Measurements from ENCODE around the gene AGO4. TPM values are rescaled to one million over a fixed set of nuclear protein-coding genes. Genes with fewer than 3 reads are reported as not detected.

The AGO4 gene
- total and polyA plus RNA-seq, 2 of the 4 experiments (the other 2 are of a cell fraction): 8.2 to 9.2 TPM

DNA sequence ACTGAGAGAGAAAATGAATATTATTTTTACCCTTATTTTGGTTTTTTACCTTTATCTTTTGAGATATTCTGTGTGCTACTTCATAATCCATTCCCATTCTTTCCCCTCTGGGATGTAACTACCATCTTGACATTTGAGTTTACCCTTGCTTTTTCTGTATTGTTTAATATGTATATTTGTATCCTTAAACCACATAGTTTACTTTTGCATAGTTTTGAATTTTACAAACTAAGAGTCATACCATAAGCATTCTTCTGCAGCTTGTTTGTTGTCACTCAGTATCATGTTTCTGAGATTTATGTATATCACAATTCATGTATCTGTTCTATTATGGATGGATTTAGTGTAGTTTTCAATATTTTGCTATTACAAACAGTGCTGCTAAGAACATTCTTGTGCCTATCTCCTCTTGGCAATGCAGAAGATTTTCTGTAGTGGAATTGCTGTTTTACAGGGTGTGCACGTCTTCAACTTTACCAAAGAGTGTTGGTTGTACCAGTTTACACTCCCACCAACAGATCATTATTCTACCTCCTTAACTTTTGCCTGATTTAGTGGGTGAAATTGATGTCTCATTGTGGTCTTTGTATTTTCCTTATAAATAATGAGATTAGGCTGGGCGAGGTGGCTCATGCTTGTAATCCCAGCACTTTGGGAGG lies 63.0 kb downstream of the AGO4 start:
- Histone ChIP-seq H3K18ac (ENCODE audit: low read depth, low read length) (no peak overlapping the region), H3K9me3 (ENCODE audit: control insufficient read depth, insufficient read depth, low read length) (no peaks in the 10 kb centered on the region), H4K5ac (ENCODE audit: low read depth, low read length) (no peak overlapping the region), H3K14ac (replicated peaks; ENCODE audit: low read depth, low read length) (no peak overlapping the region), H3K27me3 (ENCODE audit: control insufficient read depth, insufficient read depth, low read length) (no peaks in the 10 kb centered on the region), H3K27ac (ENCODE audit: insufficient read depth, low read length) (no peak overlapping the region), H3K4me2 (ENCODE audit: low read depth, low read length) (peak overlapping the region; percentile 35; the same call in 1 of the 2 replicates), H3K9me1 (ENCODE audit: insufficient read depth, low read length) (no peaks in the 10 kb centered on the region), H3K56ac (ENCODE audit: extremely low read depth, insufficient read depth, low read length) (no peak overlapping the region), H4K20me1 (ENCODE audit: insufficient read depth, low read length) (no peaks in the 10 kb centered on the region), H3K4me1 (ENCODE audit: control insufficient read depth, insufficient read depth, low read length) (0 out of 2 replicates have a peak, but pooled peaks cover 2% of the 10 kb centered on the region), H3K36me3 (ENCODE audit: control insufficient read depth, insufficient read depth, low read length) (no peaks in the 10 kb centered on the region), H3K4ac (ENCODE audit: low read depth, low read length) (no peak overlapping the region), H4K8ac (ENCODE audit: low read depth in 2 of 2, low read length in 2 of 2) (no peak overlapping the region), H3K23ac (ENCODE audit: low read depth, low read length) (no peak overlapping the region), H2BK15ac (ENCODE audit: low read depth, low read length) (no peak overlapping the region), H2AK5ac (ENCODE audit: low read depth, low read length) (no peak overlapping the region), H3K4me3 (ENCODE audit: insufficient read depth, low read depth, low read length) (no peak overlapping the region), H2BK5ac (ENCODE audit: low read depth, low read length, poor library complexity, severe bottlenecking) (no peak overlapping the region), H3K9ac (ENCODE audit: low read depth, low read length) (no peak overlapping the region), H2AFZ (replicated peaks; ENCODE audit: low read length, poor library complexity) (no peak overlapping the region), H2BK120ac (ENCODE audit: low read depth, low read length) (no peak overlapping the region), H2BK20ac (ENCODE audit: low read depth, low read length) (no peak overlapping the region), H2AK9ac (replicated peaks; ENCODE audit: low read depth, low read length, poor library complexity) (no peak overlapping the region), H4K91ac (ENCODE audit: insufficient read depth, low read depth, low read length) (no peak overlapping the region), H3K79me1 (ENCODE audit: low read depth in 1 of 2, low read length in 2 of 2) (no peaks in the 10 kb centered on the region)
- TF ChIP-seq CEBPB (IDR thresholded peaks at IDR 0.05; ENCODE audit: low read depth, low read length) (no peak), FOS (IDR thresholded peaks at IDR 0.05; ENCODE audit: low read depth, low read length) (no peak), POLR2A (IDR thresholded peaks at IDR 0.05; ENCODE audit: low read depth, low read length) (no peak), MAFK (IDR thresholded peaks at IDR 0.05; ENCODE audit: low read depth, low read length) (no peak), MAZ (IDR thresholded peaks at IDR 0.05; ENCODE audit: borderline replicate concordance, low read depth, low read length) (no peak), MXI1 (IDR thresholded peaks at IDR 0.05; ENCODE audit: borderline replicate concordance, low read depth, low read length) (no peak), RFX5 (IDR thresholded peaks at IDR 0.05; ENCODE audit: low read depth, low read length) (no peak), NFE2L2 (IDR thresholded peaks at IDR 0.05; ENCODE audit: low read depth, low read length) (no peak), RCOR1 (IDR thresholded peaks at IDR 0.05; ENCODE audit: insufficient replicate concordance, low read length) (no peak), CHD1 (IDR thresholded peaks at IDR 0.05; ENCODE audit: low read depth, low read length) (no peak), RAD21 (IDR thresholded peaks at IDR 0.05; ENCODE audit: low read length) (no peak), BHLHE40 (IDR thresholded peaks at IDR 0.05; ENCODE audit: low read depth, low read length) (no peak), SMC3 (IDR thresholded peaks at IDR 0.05; ENCODE audit: low read depth, low read length) (no peak)
- TF ChIP-seq, protein P1, sequence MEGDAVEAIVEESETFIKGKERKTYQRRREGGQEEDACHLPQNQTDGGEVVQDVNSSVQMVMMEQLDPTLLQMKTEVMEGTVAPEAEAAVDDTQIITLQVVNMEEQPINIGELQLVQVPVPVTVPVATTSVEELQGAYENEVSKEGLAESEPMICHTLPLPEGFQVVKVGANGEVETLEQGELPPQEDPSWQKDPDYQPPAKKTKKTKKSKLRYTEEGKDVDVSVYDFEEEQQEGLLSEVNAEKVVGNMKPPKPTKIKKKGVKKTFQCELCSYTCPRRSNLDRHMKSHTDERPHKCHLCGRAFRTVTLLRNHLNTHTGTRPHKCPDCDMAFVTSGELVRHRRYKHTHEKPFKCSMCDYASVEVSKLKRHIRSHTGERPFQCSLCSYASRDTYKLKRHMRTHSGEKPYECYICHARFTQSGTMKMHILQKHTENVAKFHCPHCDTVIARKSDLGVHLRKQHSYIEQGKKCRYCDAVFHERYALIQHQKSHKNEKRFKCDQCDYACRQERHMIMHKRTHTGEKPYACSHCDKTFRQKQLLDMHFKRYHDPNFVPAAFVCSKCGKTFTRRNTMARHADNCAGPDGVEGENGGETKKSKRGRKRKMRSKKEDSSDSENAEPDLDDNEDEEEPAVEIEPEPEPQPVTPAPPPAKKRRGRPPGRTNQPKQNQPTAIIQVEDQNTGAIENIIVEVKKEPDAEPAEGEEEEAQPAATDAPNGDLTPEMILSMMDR (conservative IDR thresholded peaks at IDR 0.05; ENCODE audit: low read depth, low read length): no peak
- TF ChIP-seq, protein P2, sequence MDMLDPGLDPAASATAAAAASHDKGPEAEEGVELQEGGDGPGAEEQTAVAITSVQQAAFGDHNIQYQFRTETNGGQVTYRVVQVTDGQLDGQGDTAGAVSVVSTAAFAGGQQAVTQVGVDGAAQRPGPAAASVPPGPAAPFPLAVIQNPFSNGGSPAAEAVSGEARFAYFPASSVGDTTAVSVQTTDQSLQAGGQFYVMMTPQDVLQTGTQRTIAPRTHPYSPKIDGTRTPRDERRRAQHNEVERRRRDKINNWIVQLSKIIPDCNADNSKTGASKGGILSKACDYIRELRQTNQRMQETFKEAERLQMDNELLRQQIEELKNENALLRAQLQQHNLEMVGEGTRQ (IDR thresholded peaks at IDR 0.05; ENCODE audit: low read depth, low read length): no peak
- TF ChIP-seq, protein P3, sequence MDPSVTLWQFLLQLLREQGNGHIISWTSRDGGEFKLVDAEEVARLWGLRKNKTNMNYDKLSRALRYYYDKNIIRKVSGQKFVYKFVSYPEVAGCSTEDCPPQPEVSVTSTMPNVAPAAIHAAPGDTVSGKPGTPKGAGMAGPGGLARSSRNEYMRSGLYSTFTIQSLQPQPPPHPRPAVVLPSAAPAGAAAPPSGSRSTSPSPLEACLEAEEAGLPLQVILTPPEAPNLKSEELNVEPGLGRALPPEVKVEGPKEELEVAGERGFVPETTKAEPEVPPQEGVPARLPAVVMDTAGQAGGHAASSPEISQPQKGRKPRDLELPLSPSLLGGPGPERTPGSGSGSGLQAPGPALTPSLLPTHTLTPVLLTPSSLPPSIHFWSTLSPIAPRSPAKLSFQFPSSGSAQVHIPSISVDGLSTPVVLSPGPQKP (IDR thresholded peaks at IDR 0.05; ENCODE audit: borderline replicate concordance, low read depth, low read length): no peak
- in situ Hi-C loops (cut with MboI; ENCODE audit: low sequenced_read_pairs): no loop called here
- intact Hi-C loops (cut with micrococcal nuclease): no loop called here
- peak; percentile 80 for ATAC-seq (ENCODE audit: low read depth)
- DNase-seq: no peak
- ChIA-PET CTCF (interaction anchor here (1.4 kb wide), 1 partner anchor 12 kb away, joined by 4 read pairs; the partner anchor contains the start of gene AGO1), POLR2A (ENCODE audit: unreplicated experiment) (no interaction called here)
- no TSS peak for BruUV-seq (replicated peaks)
- no CpG with 5 or more reads among the region's 2 CpGs for WGBS, 2 experiments (ENCODE audit: extremely low coverage in 2 of 2, insufficient read length in 1 of 2)
- dilution Hi-C loops (cut with HindIII; ENCODE audit: low sequenced_read_pairs, unreplicated experiment): no loop called here

Measured in IMR-90 (cell line).